Neural progenitor cell (in vitro differentiated cells): ENCODE data around the gene NIPAL3. TPM values are rescaled to one million over a fixed set of nuclear protein-coding genes. Genes with fewer than 3 reads are reported as not detected.

Experiments
- DNase-seq: peaks from one replicate; pipeline ENCODE4 v3.0.0-alpha.2; 2016; ENCODE audit warnings: low spot score
- H2AFZ ChIP-seq: fragments of 200-600 bp; sonication (generic); replicated peaks from 2 replicates; pipeline ENCODE4 v1.6.1; 2016; ENCODE audit warnings: antibody characterized with exemption
- H3F3A ChIP-seq: fragments of 200-600 bp; sonication (generic); 2 replicates; pipeline ENCODE4 v1.6.1; 2016; ENCODE audit warnings: antibody characterized with exemption, low read depth
- H3K27ac ChIP-seq: fragments of 200-600 bp; sonication (generic); 2 replicates; pipeline ENCODE4 v1.5.1; 2016; ENCODE audit warnings: mild to moderate bottlenecking
- H3K27me3 ChIP-seq: fragments of 200-600 bp; sonication (generic); 2 replicates; pipeline ENCODE4 v1.6.1; 2016; ENCODE audit warnings: mild to moderate bottlenecking, moderate library complexity
- H3K36me3 ChIP-seq: fragments of 200-600 bp; sonication (generic); 2 replicates; pipeline ENCODE4 v1.5.1; 2016
- H3K4me1 ChIP-seq: fragments of 200-600 bp; sonication (generic); 2 replicates; pipeline ENCODE4 v1.6.1; 2016; ENCODE audit warnings: mixed run types
- H3K4me2 ChIP-seq: fragments of 200-600 bp; sonication (generic); 2 replicates; pipeline ENCODE4 v1.6.1; 2016
- H3K4me3 ChIP-seq: fragments of 200-600 bp; sonication (generic); 2 replicates; pipeline ENCODE4 v1.5.1; 2016
- H3K79me2 ChIP-seq: fragments of 200-600 bp; sonication (generic); 2 replicates; pipeline ENCODE4 v1.6.1; 2016; ENCODE audit warnings: low read depth
- H3K9ac ChIP-seq: fragments of 200-600 bp; sonication (generic); 2 replicates; pipeline ENCODE4 v1.6.1; 2016
- H3K9me3 ChIP-seq: fragments of 200-600 bp; sonication (generic); 2 replicates; pipeline ENCODE4 v1.5.1; 2016; ENCODE audit warnings: low read depth
- H4K20me1 ChIP-seq: fragments of 200-600 bp; sonication (generic); 2 replicates; pipeline ENCODE4 v1.6.1; 2016; ENCODE audit warnings: low read depth
- H3K27ac Mint-ChIP-seq: 3 replicates; pipeline ENCODE4 v1.8.0; 2021; ENCODE audit warnings: mixed read lengths
- H3K27me3 Mint-ChIP-seq: 2 replicates; pipeline ENCODE4 v1.8.0; 2022; ENCODE audit warnings: low read depth, mild to moderate bottlenecking, inconsistent platforms, moderate library complexity, mixed read lengths; ENCODE audit not compliant: insufficient read depth
- H3K36me3 Mint-ChIP-seq: 3 replicates; pipeline ENCODE4 v1.8.0; 2021; ENCODE audit warnings: mixed read lengths
- H3K4me1 Mint-ChIP-seq: 3 replicates; pipeline ENCODE4 v1.8.0; 2021; ENCODE audit warnings: mixed read lengths
- H3K4me3 Mint-ChIP-seq: 3 replicates; pipeline ENCODE4 v1.8.0; 2021; ENCODE audit warnings: mild to moderate bottlenecking, moderate library complexity, mixed read lengths
- H3K9me3 Mint-ChIP-seq: 3 replicates; pipeline ENCODE4 v1.8.0; 2020; ENCODE audit warnings: mixed read lengths
- EZH2 ChIP-seq: fragments of 200-600 bp; sonication (generic); IDR thresholded peaks from 2 replicates; pipeline ENCODE4 v1.6.1; 2017; ENCODE audit warnings: antibody characterized with exemption, mild to moderate bottlenecking, moderate library complexity
- EZH2phosphoT487 ChIP-seq: fragments of 200-600 bp; sonication (generic); IDR thresholded peaks from 2 replicates; pipeline ENCODE4 v1.6.1; 2017; ENCODE audit warnings: antibody characterized with exemption
- total RNA-seq: library from RNA; depleted of rRNA; stranded (reverse); fragments of >200 nt; gene quantifications from 2 replicates; pipeline ENCODE4 v1.2.3, GENCODE V29; 2015; ENCODE audit warnings: low replicate concordance
- TF ChIP-seq, protein P1 (sequence below): fragments of 200-600 bp; sonication (generic); IDR thresholded peaks from 2 replicates; pipeline ENCODE4 v1.5.1; 2017; ENCODE audit warnings: antibody characterized with exemption, mild to moderate bottlenecking

Gene NIPAL3
- total RNA-seq, 1 donor from 2014 or later: 6.9 TPM

DNA sequence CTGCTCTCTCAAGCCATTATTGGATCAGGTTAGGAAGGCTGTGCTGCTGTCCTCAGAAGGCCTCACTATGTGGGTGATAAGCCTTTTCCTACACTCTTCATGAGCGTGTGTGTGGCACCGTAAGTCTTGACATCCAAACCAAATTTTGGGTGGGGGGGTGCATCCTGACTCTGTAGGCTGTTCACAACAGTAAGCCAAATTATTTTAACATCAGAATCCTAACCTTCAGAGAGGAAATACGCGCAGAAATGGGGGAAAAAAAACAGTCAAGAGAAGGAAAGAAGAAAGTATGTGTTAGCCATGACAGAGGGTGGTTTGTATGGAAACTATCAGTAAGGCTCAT, 23.0 kb upstream of the NIPAL3 start:
- Mint-ChIP-seq H3K4me1 (peaks cover 17% of the 10 kb centered on the region), H3K9me3 (no peaks in the 10 kb centered on the region), H3K4me3 (no peak overlapping the region), H3K27ac (no peak overlapping the region), H3K36me3 (peaks cover 2% of the 10 kb centered on the region), H3K27me3 (peaks cover 4% of the 10 kb centered on the region)
- no peak overlapping the region for H3K4me2 ChIP-seq
- TF ChIP-seq EZH2: no peak
- TF ChIP-seq, protein P1, sequence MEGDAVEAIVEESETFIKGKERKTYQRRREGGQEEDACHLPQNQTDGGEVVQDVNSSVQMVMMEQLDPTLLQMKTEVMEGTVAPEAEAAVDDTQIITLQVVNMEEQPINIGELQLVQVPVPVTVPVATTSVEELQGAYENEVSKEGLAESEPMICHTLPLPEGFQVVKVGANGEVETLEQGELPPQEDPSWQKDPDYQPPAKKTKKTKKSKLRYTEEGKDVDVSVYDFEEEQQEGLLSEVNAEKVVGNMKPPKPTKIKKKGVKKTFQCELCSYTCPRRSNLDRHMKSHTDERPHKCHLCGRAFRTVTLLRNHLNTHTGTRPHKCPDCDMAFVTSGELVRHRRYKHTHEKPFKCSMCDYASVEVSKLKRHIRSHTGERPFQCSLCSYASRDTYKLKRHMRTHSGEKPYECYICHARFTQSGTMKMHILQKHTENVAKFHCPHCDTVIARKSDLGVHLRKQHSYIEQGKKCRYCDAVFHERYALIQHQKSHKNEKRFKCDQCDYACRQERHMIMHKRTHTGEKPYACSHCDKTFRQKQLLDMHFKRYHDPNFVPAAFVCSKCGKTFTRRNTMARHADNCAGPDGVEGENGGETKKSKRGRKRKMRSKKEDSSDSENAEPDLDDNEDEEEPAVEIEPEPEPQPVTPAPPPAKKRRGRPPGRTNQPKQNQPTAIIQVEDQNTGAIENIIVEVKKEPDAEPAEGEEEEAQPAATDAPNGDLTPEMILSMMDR: no peak
- TF ChIP-seq EZH2phosphoT487: no peak
- H3K27me3 ChIP-seq: no peaks in the 10 kb centered on the region
- no peak for DNase-seq
- H2AFZ ChIP-seq: no peak overlapping the region
- peaks cover 10% of the 10 kb centered on the region for H3K4me1 ChIP-seq
- H3K9me3 ChIP-seq: no peaks in the 10 kb centered on the region
- no peak overlapping the region for H3K27ac ChIP-seq
- no peaks in the 10 kb centered on the region for H3K79me2 ChIP-seq
- no peaks in the 10 kb centered on the region for H4K20me1 ChIP-seq
- H3K36me3 ChIP-seq: no peaks in the 10 kb centered on the region
- peaks cover 24% of the 10 kb centered on the region for H3F3A ChIP-seq
- H3K9ac ChIP-seq: no peak overlapping the region
- no peak overlapping the region for H3K4me3 ChIP-seq

- Histone ChIP-seq H3K9ac (no peak overlapping the region), H3K27me3 (no peaks in the 10 kb centered on the region), H3K4me2 (no peak overlapping the region), H3K27ac (peak overlapping the region; percentile 49), H3K9me3 (no peaks in the 10 kb centered on the region), H3F3A (peaks cover 24% of the 10 kb centered on the region), H3K79me2 (no peaks in the 10 kb centered on the region), H3K4me1 (peaks cover 10% of the 10 kb centered on the region), H4K20me1 (no peaks in the 10 kb centered on the region), H2AFZ (no peak overlapping the region), H3K36me3 (no peaks in the 10 kb centered on the region), H3K4me3 (no peak overlapping the region)
- H3K27me3 Mint-ChIP-seq: peaks cover 4% of the 10 kb centered on the region
- TF ChIP-seq, protein P1: no peak
- TF ChIP-seq EZH2 (no peak), EZH2phosphoT487 (no peak)
- H3K9me3 Mint-ChIP-seq: no peaks in the 10 kb centered on the region
- H3K4me3 Mint-ChIP-seq: no peak overlapping the region
- peaks cover 2% of the 10 kb centered on the region for H3K36me3 Mint-ChIP-seq
- no peak overlapping the region for H3K27ac Mint-ChIP-seq
- H3K4me1 Mint-ChIP-seq: peaks cover 17% of the 10 kb centered on the region
- DNase-seq: no peak
These were observed 22.5 kb upstream of the NIPAL3 start for GRCh38 chr1:24392982-24393650.

DNA sequence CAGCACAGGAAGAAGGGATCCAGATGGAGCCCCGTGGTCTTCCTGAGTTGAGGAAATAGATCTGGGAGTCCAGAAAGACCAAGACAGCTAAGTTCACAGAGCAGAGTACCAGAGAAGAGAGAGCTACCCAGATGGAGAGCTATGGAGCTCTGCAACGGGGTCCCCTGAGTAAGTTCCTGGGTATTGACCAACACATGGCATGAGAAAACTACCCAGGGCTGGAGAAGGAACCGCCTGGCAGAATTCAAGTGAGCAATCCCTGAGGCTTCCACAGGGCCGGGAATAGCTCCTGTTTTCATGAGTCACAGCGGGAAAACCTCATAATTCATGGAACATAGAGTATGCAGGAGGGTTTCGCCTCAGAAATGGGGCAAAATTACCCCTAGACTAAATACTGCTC, 21.7 kb upstream of the NIPAL3 start:
- no peak overlapping the region for H3K4me3 Mint-ChIP-seq
- no peaks in the 10 kb centered on the region for H3K9me3 Mint-ChIP-seq
- TF ChIP-seq, protein P1: no peak
- TF ChIP-seq EZH2phosphoT487: no peak
- TF ChIP-seq EZH2: no peak
- H3K27me3 Mint-ChIP-seq: peaks cover 4% of the 10 kb centered on the region
- no peaks in the 10 kb centered on the region for H4K20me1 ChIP-seq
- no peak overlapping the region for H3K27ac ChIP-seq
- H3K4me1 Mint-ChIP-seq: peaks cover 17% of the 10 kb centered on the region
- H3K36me3 Mint-ChIP-seq: peaks cover 2% of the 10 kb centered on the region
- no peak overlapping the region for H3K4me3 ChIP-seq
- no peaks in the 10 kb centered on the region for H3K36me3 ChIP-seq
- peaks cover 10% of the 10 kb centered on the region for H3K4me1 ChIP-seq
- no peak overlapping the region for H3K9ac ChIP-seq
- H3K27me3 ChIP-seq: no peaks in the 10 kb centered on the region
- no peak overlapping the region for H3K4me2 ChIP-seq
- no peak overlapping the region for H2AFZ ChIP-seq
- H3K79me2 ChIP-seq: no peaks in the 10 kb centered on the region
- no peak for DNase-seq
- H3F3A ChIP-seq: peaks cover 24% of the 10 kb centered on the region
- no peaks in the 10 kb centered on the region for H3K9me3 ChIP-seq
- H3K27ac Mint-ChIP-seq: no peak overlapping the region
